Muscle layer of colon (tissue), 2 donors: ENCODE data around the gene BUD31.
A peak's percentile ranks its signal among the peaks of the same experiment; 100 is the strongest.
"Not testable (repeated sequence)": the region's sequence is repeated elsewhere in the genome, so short reads cannot be mapped to it uniquely, and the experiment has no call there.

Source experiments
- H3K27ac ChIP-seq: one replicate; pipeline ENCODE4 v1.7.0; 2013; ENCODE audit warnings: low read depth, mild to moderate bottlenecking, low read length, moderate library complexity
- H3K27me3 ChIP-seq, 2 donors: one replicate each; pipeline ENCODE4 v1.7.0; 2013; ENCODE audit warnings: low read length in 2 of 2, mild to moderate bottlenecking in 2 of 2; ENCODE audit not compliant: insufficient read depth in 2 of 2, control insufficient read depth in 1 of 2
- H3K36me3 ChIP-seq: one replicate; pipeline ENCODE4 v1.7.0; 2013; ENCODE audit warnings: mild to moderate bottlenecking, low read length; ENCODE audit not compliant: insufficient read depth
- H3K4me1 ChIP-seq: one replicate; pipeline ENCODE4 v1.7.0; 2013; ENCODE audit warnings: mild to moderate bottlenecking, low read length; ENCODE audit not compliant: insufficient read depth
- H3K4me3 ChIP-seq, 2 donors: one replicate each; pipeline ENCODE4 v1.7.0; 2013; ENCODE audit warnings: low read length in 2 of 2, low read depth in 1 of 2, mild to moderate bottlenecking in 1 of 2, moderate library complexity in 1 of 2
- H3K9ac ChIP-seq: one replicate; pipeline ENCODE4 v1.7.0; 2013; ENCODE audit warnings: low read length
- H3K9me3 ChIP-seq: one replicate; pipeline ENCODE4 v1.7.0; 2013; ENCODE audit warnings: mild to moderate bottlenecking, low read length
- donor health status: abdominal sarcoma.
- donor health status: Adenocarcinoma of cecum.

Gene BUD31

DNA sequence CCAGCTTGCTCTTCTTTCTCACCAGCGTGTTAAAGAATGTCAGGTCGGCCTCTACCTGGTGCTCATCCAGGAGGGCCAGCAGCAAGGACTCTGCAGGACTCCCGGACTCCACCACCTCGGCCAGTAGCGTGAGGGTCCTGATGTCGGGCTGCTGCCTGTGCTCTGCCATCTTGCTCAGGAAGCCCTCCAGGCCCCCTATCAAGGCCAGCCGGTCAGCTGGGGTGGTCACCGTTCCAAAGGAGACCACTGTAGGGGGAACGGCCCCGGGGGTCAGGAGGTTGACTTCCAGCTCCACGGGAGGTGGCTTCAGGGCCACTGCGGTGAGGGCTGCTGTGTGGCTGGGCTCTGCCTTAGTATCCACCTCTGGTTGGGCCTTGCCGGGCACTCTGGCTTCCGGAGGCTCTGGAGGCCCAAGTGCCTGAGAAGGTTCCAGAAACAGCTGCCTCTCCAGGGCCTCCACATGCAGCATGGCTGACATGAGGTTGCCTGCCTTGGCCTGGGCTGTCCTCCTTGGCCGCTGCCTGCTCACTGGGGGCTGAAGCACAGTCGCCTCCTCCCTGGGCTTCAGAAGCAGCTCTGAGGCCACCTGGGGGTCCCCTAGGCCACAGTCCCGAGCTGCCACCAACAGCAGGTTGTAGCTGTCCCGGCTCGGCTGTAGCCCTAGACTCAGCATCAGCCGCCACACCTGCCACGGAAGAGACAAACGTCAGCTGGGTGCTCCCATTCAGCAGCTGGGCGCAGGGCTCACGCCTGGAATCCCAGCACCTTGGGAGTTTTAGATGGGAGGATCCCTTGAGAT is 16.4 kb downstream of the BUD31 start:
- Histone ChIP-seq H3K27me3 (no peaks in the 10 kb centered on the region), H3K36me3 (peaks cover 40% of the 10 kb centered on the region), H3K27ac (no peak overlapping the region), H3K4me3 (no peak overlapping the region), H3K4me1 (no peaks in the 10 kb centered on the region), H3K9ac (no peak overlapping the region), H3K9me3 (no peaks in the 10 kb centered on the region)

DNA sequence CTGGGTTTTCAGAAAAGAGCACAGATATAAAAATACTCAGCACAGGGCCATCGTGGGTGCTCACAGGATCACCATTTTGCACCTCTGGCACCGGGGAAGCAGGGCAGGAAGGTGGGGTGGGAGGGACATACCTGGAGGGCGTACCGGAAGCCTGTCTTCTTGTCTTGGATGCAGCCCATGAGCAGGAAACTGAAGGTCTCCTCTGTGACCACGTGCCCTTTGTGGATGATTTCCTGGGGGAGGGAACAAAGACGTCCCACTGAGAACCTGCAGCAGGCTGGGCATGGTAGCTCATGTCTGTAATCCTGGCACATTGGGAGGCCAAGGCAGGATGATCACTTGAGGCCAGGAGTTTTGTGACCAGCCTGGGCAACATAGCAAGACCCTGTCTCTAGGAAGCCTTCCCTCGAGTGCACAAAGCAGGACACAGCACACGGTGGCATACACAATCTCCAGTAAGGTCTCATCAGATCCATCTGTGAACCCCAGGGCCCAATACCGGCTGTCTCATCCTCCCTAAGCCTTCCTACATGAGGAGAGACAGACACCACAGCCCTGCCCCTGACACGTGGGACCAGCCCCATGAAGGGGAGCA is 20.3 kb downstream of the BUD31 start:
- H3K4me1 ChIP-seq = no peaks in the 10 kb centered on the region
- no peak overlapping the region for H3K4me3 ChIP-seq
- no peak overlapping the region for H3K27ac ChIP-seq
- H3K36me3 ChIP-seq = peaks cover 39% of the 10 kb centered on the region
- no peaks in the 10 kb centered on the region for H3K27me3 ChIP-seq
- H3K9ac ChIP-seq = no peak overlapping the region
- no peaks in the 10 kb centered on the region for H3K9me3 ChIP-seq

DNA sequence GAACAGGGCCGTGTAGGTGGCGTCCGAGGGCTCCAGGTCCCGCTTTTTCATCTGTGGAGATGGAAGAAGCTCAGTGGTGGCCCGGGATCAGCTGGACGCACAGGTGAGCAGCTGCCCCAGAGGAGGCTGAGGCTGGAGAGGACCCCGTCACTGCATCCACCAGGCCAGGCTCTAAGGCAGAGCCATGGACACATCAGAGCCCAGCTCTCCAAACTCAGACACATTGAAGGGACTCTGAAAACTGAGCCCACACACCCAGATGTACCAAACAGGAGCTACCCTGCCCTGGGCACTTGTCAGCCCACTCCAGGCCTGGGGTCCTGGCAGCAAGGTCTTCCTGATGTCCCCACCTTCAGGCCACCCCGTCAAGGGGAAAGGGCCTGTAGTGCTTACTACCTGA is 21.0 kb downstream of the BUD31 start:
- Histone ChIP-seq H3K27ac (no peak overlapping the region), H3K9ac (no peak overlapping the region), H3K36me3 (peaks cover 33% of the 10 kb centered on the region), H3K4me3 (no peak overlapping the region), H3K4me1 (no peaks in the 10 kb centered on the region), H3K9me3 (no peaks in the 10 kb centered on the region), H3K27me3 (no peaks in the 10 kb centered on the region)

DNA sequence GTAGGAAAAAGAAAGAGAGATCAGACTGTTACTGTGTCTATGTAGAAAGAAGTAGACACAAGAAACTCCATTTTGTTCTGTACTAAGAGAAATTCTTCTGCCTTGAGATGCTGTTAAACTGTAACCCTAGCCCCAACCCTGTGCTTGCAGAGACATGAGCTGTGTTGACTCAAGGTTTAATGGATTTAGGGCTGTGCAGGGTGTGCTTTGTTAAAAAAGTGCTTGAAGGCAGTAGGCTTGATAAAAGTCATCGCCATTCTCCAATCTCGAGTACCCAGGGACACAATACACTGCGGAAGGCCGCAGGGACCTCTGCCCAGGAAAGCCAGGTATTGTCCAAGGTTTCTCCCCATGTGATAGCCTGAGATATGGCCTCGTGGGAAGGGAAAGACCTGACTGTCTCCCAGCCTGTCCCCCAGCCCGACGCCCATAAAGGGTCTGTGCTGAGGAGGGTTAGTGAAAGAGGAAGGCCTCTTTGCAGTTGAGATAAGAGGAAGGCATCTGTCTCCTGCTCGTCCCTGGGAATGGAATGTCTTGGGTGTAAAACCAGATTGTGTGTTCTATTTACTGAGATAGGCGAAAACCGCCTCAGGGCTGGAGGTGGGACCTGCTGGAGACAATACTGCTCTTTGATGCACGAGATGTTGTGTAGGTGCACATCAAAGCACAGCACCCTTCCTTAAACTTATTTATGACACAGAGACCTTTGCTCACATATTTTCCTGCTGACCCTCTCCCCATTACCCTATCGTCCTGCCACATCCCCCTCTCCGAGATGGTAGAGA is 23.2 kb downstream of the BUD31 start:
- H3K36me3 ChIP-seq = peaks cover 31% of the 10 kb centered on the region
- H3K4me3 ChIP-seq, H3K27ac ChIP-seq, H3K4me1 ChIP-seq, H3K9ac ChIP-seq, H3K9me3 ChIP-seq, H3K27me3 ChIP-seq: not testable (repeated sequence)

DNA sequence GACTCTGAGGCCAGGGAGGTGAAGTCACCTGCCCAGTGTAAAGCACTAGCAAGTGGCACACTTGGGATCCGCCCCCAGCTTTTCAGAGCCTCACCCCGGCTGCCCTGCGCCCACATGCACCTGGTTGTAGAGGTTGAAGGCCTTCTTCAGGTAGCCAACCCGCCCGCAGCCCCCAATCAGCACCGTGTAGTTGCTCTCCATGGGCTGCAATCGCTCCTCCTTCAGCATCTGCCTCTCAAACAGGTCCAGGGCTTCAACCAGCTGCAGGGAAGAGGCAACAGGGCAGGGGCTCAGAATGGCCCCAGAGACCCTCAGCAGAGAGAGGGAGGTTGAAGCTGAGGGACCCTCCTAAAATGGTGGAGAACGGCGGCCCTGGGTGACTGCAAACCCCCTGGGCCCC is 24.4 kb downstream of the BUD31 start:
- H3K4me1 ChIP-seq = peaks cover 5% of the 10 kb centered on the region
- no peaks in the 10 kb centered on the region for H3K9me3 ChIP-seq
- H3K9ac ChIP-seq = no peak overlapping the region
- H3K4me3 ChIP-seq = no peak overlapping the region
- no peaks in the 10 kb centered on the region for H3K27me3 ChIP-seq
- H3K36me3 ChIP-seq = peaks cover 31% of the 10 kb centered on the region
- no peak overlapping the region for H3K27ac ChIP-seq

DNA sequence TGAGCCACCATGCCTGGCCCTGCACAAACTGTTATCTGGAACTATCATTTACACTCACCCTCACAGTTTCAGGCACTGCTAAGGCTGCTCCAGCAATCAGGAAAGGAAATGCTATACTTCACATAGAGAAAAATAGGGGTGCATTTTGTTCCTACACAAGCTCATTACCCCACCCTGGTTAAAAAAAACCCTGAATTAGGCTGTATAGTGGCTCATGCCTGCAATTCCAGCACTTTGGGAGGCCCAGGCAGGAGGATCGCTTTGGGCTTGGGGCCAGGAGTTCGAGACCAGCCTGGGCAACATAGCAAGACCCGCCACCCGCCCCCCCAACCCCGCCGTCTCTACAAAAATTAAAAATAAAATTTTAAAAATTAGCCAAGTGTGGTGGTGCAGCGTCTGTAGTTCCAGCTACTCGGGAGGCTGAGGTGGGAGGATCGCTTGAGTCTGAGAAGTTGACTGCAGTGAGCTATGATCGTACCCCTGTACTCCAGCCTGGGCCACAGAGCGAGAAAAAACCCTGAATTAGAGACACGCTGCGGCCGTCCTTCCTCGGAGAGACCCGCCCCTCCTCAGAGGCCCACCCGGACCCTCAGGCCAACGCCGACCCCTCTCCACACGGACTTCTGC is 29.3 kb downstream of the BUD31 start:
- Histone ChIP-seq H3K9me3 (no peaks in the 10 kb centered on the region), H3K4me1 (peaks cover 20% of the 10 kb centered on the region), H3K9ac (peak overlapping the region; percentile 65), H3K36me3 (peaks cover 4% of the 10 kb centered on the region), H3K27ac (peak overlapping the region; percentile 81), H3K4me3 (peak overlapping the region; percentile 75 to 97), H3K27me3 (no peaks in the 10 kb centered on the region)

DNA sequence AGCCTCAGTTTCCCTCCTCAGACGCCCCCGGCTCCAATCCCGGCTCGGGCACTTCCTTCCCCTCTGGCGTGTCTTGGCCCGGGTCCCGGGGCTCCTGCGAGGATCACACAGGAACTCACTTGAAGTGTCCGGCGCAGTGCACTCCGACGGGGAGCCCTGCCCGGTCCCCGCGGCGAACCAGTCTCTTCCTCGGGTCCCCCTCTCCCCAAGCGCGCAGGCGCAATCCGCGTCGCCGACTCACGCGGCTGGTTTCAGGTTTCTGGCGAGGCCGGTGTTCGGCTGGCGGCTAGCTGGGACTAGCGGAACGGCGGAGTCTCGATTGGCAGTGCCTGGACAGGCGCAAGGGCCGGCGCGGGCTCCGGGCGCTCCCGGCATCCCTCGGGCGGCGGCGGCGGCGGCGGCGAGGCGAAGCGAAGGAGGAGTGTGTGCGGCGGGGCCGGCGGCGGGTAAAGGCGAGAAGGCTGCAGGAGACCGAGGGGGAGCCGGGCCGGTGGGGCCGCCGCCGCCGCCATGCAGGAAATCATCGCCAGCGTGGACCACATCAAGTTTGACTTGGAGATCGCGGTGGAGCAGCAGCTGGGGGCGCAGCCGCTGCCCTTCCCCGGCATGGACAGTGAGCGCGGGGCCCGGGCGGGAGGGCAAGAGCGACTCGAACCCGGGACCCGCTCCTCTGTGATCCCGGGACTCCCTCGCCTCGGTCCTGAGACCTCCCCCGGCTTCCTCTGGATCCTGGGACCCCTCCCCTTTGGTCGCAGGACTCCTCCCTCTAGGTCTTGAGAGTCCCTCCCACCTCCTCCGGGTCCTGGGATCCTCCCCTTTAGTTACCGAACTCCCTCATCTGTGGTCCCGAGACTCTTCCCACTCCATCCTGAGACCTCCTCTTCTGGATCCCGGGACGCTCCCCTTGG is 30.1 kb downstream of the BUD31 start, which contains the start of the genes CPSF4 and PTCD1:
TSS of gene CPSF4 (plus strand) at position 371 of the 908 bp plus-strand sequence. CDS start at position 511, 140 bp downstream.
TSS of gene PTCD1 (minus strand) at position 226 of the 908 bp plus-strand sequence. CDS start 3,556 bp downstream, outside the sequence.
- peak within 1 kb of the TSS; percentile 81 for H3K27ac ChIP-seq
- no peaks in the 10 kb centered on the region for H3K9me3 ChIP-seq
- peak within 1 kb of the TSS; percentile 75 to 97 for H3K4me3 ChIP-seq
- H3K4me1 ChIP-seq = peaks cover 20% of the 10 kb centered on the region
- peaks cover 6% of the 10 kb centered on the region for H3K36me3 ChIP-seq
- H3K9ac ChIP-seq = peak within 1 kb of the TSS; percentile 84
- no peaks in the 10 kb centered on the region for H3K27me3 ChIP-seq

DNA sequence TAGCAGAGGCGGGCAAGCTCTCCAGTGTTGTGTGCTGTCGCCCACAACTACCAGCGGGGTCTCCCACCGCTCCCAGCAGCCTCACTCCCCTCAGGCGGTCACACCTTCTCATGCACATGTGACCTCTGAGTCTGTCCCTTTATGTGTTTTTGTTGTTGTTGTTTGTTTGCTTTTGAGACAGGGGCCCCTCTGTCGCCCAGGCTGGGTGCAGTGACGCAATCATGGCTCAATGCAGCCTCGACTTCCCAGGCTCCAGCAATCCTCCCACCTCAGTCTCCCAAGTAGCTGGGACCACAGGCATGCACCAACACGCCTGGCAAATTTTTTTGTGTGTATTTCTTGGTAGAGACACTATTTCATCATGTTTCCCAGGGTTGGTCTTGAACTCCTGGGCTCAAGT is 31.4 kb downstream of the BUD31 start:
- H3K4me3 ChIP-seq = peak overlapping the region in 1 of 2 donors; percentile 97

DNA sequence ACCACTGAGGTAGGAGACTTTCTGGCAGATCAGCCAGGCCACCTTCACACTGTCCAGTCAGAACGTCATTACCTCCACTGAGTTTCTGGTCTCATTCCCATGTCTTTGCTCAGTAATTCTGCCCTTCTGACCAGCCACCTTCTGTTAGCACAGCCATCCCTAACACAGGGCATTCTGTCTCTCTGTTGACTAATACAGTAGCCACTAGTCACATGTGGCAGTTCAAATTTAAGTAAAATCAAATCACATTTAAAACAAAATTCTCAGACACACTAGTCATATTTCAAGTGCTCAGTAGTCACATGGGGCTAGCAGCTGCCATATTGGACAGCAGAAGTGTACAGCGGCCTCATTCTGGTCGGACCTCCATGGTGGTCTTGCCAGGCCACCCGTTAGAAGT is 37.3 kb downstream of the BUD31 start:
- Histone ChIP-seq H3K27ac (no peak overlapping the region), H3K27me3 (no peaks in the 10 kb centered on the region), H3K4me1 (peaks cover 3% of the 10 kb centered on the region), H3K36me3 (peaks cover 65% of the 10 kb centered on the region), H3K9ac (no peak overlapping the region), H3K4me3 (no peak overlapping the region), H3K9me3 (no peaks in the 10 kb centered on the region)

More for the DNA sequence above, 31.4 kb downstream of the BUD31 start:
- H3K27ac ChIP-seq = peak overlapping the region; percentile 10
- H3K36me3 ChIP-seq = peaks cover 14% of the 10 kb centered on the region
- peak overlapping the region; percentile 84 for H3K9ac ChIP-seq
- H3K9me3 ChIP-seq = no peaks in the 10 kb centered on the region
- peaks cover 20% of the 10 kb centered on the region for H3K4me1 ChIP-seq
- no peaks in the 10 kb centered on the region for H3K27me3 ChIP-seq

DNA sequence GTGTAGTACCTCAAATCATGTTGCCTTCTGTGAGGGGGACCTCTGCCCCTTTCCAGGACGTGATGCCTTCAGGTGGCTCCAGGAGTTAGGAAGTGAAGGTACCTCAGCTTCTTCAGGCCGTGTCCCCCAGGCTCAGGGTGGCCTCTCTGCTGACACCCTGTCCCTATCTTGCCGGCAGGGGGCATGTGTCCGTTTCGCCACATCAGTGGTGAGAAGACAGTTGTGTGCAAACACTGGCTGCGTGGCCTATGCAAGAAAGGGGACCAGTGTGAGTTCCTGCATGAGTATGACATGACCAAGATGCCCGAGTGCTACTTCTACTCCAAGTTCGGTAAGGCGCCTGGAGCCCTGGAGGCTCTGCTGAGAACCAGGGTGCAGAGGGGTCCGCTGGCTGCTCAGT is 39.2 kb downstream of the BUD31 start:
- no peak overlapping the region for H3K27ac ChIP-seq
- H3K4me1 ChIP-seq = no peaks in the 10 kb centered on the region
- no peaks in the 10 kb centered on the region for H3K27me3 ChIP-seq
- H3K36me3 ChIP-seq = peaks cover 65% of the 10 kb centered on the region
- H3K4me3 ChIP-seq = no peak overlapping the region
- H3K9me3 ChIP-seq = no peaks in the 10 kb centered on the region
- no peak overlapping the region for H3K9ac ChIP-seq
